Immature natural killer cell (primary cell): Measurements from ENCODE around the gene CEP72. TPM values are rescaled to one million over a fixed set of nuclear protein-coding genes. Genes with fewer than 3 reads are reported as not detected.

Experiments
- DNase-seq, 3 donors: peaks; one replicate each; pipeline ENCODE4 v3.0.0; 2022; ENCODE audit warnings: mixed read lengths in 1 of 3
- H3K27ac Mint-ChIP-seq, 6 donors: one replicate each; pipeline ENCODE4 v1.8.0; 2020; ENCODE audit warnings: mixed read lengths in 6 of 6, mild to moderate bottlenecking in 5 of 6, inconsistent platforms in 4 of 6, moderate library complexity in 3 of 6
- H3K27me3 Mint-ChIP-seq, 3 donors: one replicate each; pipeline ENCODE4 v1.8.0; 2020 to 2021; ENCODE audit warnings: low read depth in 3 of 3, mild to moderate bottlenecking in 3 of 3, mixed read lengths in 3 of 3, moderate library complexity in 3 of 3, inconsistent platforms in 1 of 3
- H3K36me3 Mint-ChIP-seq, 3 donors: one replicate each; pipeline ENCODE4 v1.8.0; 2020; ENCODE audit warnings: mixed read lengths in 3 of 3, inconsistent platforms in 2 of 3, mild to moderate bottlenecking in 2 of 3
- H3K4me1 Mint-ChIP-seq, 2 donors: one replicate each; pipeline ENCODE4 v1.8.0; 2020; ENCODE audit warnings: inconsistent platforms in 2 of 2, mild to moderate bottlenecking in 2 of 2, mixed read lengths in 2 of 2, moderate library complexity in 1 of 2
- H3K4me3 Mint-ChIP-seq, 5 donors: one replicate each; pipeline ENCODE4 v1.8.0; 2020; ENCODE audit warnings: mild to moderate bottlenecking in 5 of 5, mixed read lengths in 5 of 5, inconsistent platforms in 3 of 5, moderate library complexity in 3 of 5
- H3K9me3 Mint-ChIP-seq, 6 donors: one replicate each; pipeline ENCODE4 v1.8.0; 2020; ENCODE audit warnings: mild to moderate bottlenecking in 6 of 6, mixed read lengths in 6 of 6, inconsistent platforms in 4 of 6, moderate library complexity in 3 of 6
- polyA plus RNA-seq, 3 donors: library from polyadenylated mRNA; unstranded; fragments of 300-500 nt; fragmentation: Illumina TruSeq; gene quantifications; one replicate each; pipeline ENCODE4 v1.2.3, GENCODE V29; 2021

Gene CEP72, protein sequence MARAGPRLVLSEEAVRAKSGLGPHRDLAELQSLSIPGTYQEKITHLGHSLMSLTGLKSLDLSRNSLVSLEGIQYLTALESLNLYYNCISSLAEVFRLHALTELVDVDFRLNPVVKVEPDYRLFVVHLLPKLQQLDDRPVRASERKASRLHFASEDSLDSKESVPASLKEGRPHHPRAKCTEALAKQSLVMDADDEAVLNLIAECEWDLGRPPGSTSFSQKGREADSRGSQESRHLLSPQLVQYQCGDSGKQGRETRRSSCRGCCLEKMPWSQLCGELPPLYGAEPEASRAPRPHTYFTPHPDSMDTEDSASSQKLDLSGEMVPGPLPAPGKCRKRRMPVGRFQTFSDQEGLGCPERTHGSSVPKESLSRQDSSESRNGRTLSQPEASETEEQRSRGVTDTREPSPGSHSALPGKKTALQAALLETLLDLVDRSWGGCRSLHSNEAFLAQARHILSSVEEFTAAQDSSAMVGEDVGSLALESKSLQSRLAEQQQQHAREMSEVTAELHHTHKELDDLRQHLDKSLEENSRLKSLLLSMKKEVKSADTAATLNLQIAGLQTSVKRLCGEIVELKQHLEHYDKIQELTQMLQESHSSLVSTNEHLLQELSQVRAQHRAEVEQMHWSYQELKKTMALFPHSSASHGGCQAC
- polyA plus RNA-seq, result 1 to 10 TPM; 1.9 to 4.0 (median 2.5) TPM

DNA sequence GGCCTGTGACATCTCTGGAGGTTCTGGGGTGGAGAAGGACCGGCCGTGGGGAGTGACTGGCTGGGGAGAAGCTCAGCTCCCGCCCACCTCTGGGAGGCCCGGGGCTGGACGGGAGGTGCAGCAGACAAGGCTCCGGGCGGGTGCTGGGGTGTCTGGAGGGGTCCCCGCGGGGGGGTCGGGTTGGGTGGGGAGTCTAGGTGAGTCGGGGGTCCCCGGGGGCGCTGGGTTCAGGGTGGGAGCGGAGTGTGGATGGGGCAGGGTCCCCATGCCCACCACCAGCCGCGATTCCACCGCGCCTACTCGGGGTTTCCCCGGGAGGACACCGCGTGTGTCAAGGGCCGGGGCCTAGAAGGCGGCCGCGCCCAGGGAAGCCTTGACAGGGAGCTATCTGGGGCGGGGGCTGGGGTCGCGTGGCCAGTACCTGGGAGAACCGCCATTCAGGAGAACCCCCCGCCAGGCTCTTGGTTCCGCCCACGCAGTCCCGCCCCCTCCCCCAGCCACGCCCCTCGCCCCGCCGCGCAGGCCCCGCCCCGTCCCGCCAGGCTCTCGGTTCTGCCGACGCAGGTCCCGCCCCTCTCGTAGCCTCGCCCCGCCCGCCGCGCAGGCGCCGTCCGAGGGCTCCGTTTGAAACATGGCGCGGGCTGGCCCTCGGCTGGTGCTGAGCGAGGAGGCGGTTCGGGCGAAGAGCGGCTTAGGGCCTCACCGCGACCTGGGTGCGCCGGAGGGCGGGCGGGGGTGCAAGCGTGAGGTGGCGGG is at the start of gene CEP72:
TSS of gene CEP72 (plus strand) at position 610 of the 756 bp plus-strand sequence. CDS start at position 632, 22 bp downstream.
- peak within 1 kb of the TSS; percentile 84 to 98 (median 96) for H3K4me3 Mint-ChIP-seq

DNA sequence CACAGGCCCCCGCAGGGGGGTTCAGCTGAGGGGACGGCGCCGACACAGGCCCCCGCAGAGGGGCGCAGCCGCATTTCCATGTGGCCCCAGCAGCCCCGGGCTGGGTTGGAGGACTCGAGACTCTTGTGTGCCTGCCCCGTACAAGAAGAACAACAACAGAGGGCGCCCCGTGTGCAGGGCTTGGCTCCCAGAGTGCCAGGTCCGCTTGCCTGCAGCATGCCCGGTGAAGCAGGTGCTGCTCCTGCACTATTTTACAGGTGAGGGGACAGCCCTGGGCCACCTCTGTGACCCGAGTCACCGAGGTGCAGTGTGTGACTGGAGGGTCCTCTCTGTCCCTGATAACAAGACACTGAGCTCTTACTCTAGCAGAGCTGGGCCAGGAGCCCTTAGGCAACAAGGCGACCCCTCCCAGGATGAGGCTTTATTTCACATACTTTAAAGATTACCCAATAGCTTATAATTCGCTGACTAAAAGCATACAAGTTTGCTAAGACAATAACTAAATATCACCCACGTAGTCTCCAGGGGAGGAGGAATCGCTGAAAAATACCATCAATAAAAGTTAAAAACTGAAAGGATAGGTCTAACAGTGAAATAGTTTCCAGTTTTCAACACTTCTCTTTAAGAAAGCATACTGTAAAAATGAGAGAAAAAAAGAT is 46.2 kb upstream of the CEP72 start:
- Mint-ChIP-seq H3K36me3 (no peaks in the 10 kb centered on the region), H3K9me3 (no peaks in the 10 kb centered on the region), H3K27me3 (peaks cover 0 to 7% (median 4%) of the 10 kb centered on the region in 3 donors), H3K4me3 (no peak overlapping the region), H3K27ac (no peak overlapping the region), H3K4me1 (no peaks in the 10 kb centered on the region)
- no peak for DNase-seq

More for the DNA sequence above, at the start of gene CEP72:
- Mint-ChIP-seq H3K9me3 (no peaks in the 10 kb centered on the region), H3K27ac (peak within 1 kb of the TSS; percentile 79 to 93 (median 84)), H3K36me3 (peaks cover 0 to 9% (median 5%) of the 10 kb centered on the region in 3 donors), H3K27me3 (peaks cover 3 to 5% (median 4%) of the 10 kb centered on the region in 3 donors), H3K4me1 (peaks cover 27 to 42% of the 10 kb centered on the region in 2 donors)
- peak; percentile 85 to 90 (median 87) for DNase-seq

DNA sequence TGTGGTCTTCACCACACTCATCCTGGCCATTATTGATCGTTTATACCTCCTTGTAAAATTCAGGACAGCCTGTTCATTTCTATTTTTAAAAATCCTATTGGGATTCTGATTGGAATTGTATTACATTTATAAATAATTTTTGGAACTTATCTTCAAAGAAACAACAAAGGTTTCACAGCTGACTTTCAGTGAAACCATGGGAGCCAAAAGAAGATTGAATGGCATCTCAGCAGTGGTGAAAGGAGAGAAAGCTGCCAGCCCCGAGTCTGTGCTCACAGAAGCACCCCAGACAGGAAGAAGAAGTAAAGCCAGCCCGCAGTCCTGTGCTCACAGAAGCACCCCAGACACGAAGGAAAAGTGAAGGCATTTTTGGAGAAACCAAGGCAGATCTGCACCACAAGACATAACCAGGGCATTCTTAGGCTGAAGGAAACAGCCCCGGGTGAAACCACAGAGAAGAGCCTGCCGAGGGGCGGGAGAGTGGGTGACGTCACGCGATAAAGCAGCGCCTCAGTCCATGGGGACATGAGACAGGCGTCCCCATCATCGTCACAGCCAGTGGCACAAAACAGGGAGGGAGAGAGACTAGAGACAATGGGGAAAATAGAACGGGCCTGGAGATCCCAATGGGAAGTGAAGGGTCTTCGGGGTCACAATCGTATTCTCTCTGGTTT is 45.4 kb upstream of the CEP72 start:
- DNase-seq, result no peak
- peaks cover 0 to 7% (median 1%) of the 10 kb centered on the region in 3 donors for H3K27me3 Mint-ChIP-seq
- H3K9me3 Mint-ChIP-seq, result no peaks in the 10 kb centered on the region
- H3K36me3 Mint-ChIP-seq, result no peaks in the 10 kb centered on the region
- H3K4me3 Mint-ChIP-seq, result no peak overlapping the region
- no peak overlapping the region for H3K27ac Mint-ChIP-seq
- no peaks in the 10 kb centered on the region for H3K4me1 Mint-ChIP-seq

DNA sequence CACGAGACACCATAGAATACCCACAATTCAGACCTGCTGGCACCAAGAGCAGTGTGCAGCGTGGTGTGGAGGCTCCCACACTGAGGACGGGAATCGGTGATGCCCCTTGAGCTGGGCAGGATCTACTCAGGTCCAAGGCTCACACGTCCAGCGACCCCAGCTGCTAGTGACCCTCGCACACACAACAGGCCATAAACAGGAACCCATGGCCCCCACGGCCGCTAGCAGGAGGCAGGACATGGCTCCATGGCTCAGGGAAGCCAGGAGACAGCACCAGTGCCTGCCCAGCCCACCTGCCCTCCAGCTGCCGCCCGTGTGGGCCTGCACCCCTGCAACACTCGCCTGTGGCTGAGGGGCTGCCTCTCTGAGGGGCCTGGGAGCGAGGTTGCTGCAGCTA is 44.5 kb upstream of the CEP72 start:
- Mint-ChIP-seq H3K36me3 (no peaks in the 10 kb centered on the region), H3K4me1 (no peaks in the 10 kb centered on the region), H3K9me3 (no peaks in the 10 kb centered on the region), H3K27ac (no peak overlapping the region), H3K27me3 (peaks cover 2 to 7% (median 3%) of the 10 kb centered on the region in 3 donors), H3K4me3 (no peak overlapping the region)
- DNase-seq, result no peak

DNA sequence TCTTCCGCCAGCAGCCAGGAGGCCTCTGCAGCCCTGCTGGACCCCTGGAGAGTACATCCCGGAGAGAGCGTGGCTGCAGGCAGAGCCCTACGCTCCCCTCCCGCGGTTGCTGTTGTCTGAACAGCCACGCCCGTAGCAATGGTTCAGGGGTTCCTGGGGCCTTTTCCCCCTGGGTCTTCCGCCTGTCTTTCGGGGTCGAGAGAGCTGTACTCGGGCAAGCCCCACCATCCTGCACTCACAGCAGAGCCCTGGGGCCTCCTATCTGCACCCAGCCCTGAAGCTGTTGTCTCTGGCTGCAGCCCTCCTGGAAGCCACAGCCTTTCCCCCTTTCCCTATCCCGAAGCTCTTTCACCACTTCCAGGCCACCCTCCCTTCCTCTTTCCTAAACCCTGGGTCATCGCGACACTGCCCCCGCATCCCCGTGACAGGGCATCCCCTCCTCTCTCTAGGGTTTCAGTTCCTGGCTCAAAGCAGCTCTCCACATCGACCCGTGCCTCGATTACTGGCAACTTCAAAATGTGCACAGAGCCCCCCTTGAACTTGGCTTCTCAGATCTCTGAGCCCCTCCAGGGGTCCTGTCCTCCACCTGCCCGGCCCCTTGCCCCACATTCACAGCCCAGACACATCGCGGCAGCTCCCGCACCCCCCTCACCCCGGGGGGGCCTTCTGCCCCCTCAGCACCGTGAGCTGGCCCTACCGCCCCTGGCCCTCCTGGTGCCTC is 43.9 kb upstream of the CEP72 start:
- Mint-ChIP-seq H3K9me3 (no peaks in the 10 kb centered on the region), H3K4me3 (no peak overlapping the region), H3K27ac (no peak overlapping the region), H3K4me1 (no peaks in the 10 kb centered on the region), H3K36me3 (no peaks in the 10 kb centered on the region), H3K27me3 (peaks cover 2 to 7% (median 3%) of the 10 kb centered on the region in 3 donors)
- no peak for DNase-seq

DNA sequence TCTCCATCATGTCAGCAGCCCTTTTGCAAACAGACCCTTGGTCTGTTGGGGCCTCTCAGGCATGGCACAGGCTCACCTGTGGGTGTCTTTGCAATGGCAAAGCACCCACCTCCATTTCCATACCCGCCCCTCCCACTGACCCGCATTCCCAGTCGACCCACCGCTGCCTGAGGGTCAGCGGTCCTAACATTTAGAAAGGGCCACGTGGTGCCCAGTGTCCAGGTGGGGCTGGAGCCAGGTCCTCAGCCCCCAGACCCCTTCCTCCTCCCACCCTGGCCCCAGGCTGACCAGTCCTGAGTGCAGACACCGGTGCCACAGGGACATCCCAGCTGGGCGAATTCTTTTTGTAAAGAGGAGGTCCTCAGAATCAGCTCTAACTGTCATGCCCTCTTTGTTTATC is 43.3 kb upstream of the CEP72 start:
- no peak for DNase-seq

DNA sequence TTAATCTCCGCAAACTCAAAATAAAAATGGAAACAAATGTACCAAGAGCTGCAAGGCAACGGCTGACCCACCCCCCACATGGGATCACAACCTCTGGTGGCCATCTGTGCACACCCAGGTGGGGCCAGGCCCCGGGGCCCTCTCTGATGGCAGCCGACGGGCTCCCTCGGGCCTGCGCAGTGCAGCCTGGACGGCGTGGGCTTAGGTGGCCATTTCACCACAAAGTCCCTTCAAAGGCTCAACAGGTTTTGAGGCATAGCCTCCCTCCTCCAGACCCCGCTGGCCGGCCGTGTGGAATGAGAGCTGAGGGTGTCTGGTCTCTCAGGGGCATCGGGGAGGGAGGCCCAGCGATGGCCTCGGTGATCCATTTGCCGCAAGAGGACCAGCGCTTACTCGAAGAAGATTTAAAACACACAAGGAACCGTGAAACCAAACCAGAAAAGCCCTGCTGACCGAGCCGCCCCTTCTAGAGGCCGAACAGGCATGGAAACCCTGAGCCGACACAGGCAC is 42.7 kb upstream of the CEP72 start:
- no peaks in the 10 kb centered on the region for H3K36me3 Mint-ChIP-seq
- no peak for DNase-seq
- no peaks in the 10 kb centered on the region for H3K9me3 Mint-ChIP-seq
- H3K27ac Mint-ChIP-seq, result no peak overlapping the region
- H3K27me3 Mint-ChIP-seq, result peaks cover 2 to 9% (median 8%) of the 10 kb centered on the region in 3 donors
- no peaks in the 10 kb centered on the region for H3K4me1 Mint-ChIP-seq
- no peak overlapping the region for H3K4me3 Mint-ChIP-seq

More for the DNA sequence above, 43.3 kb upstream of the CEP72 start:
- no peaks in the 10 kb centered on the region for H3K4me1 Mint-ChIP-seq
- H3K36me3 Mint-ChIP-seq, result no peaks in the 10 kb centered on the region
- no peak overlapping the region for H3K27ac Mint-ChIP-seq
- no peaks in the 10 kb centered on the region for H3K9me3 Mint-ChIP-seq
- no peak overlapping the region for H3K4me3 Mint-ChIP-seq
- peaks cover 2 to 7% (median 5%) of the 10 kb centered on the region in 3 donors for H3K27me3 Mint-ChIP-seq

DNA sequence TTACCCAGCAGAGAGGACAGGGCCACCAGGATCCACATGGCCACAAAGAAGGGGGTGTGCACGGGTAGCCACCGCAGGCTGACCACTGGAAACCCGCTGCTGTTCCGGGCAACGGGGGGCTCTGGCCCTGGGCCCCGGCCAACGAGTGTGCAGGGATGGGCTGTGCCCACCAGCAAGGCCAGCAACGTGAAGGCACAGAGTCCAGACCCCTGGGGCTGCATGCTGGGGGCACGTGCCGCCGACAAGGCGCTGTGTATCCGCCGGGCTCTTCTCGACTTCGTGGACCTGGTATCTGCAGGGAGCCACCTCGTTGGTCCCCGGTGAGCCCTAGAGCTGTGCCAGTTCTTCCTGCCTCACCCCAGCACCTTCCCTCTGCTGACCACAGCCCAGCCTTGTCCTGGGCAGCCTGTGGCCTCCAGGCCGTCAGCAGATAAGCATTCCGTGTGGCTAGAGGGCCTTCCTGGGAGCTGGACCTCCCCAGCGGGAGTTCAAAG is 42.2 kb upstream of the CEP72 start:
- Mint-ChIP-seq H3K36me3 (no peaks in the 10 kb centered on the region), H3K27me3 (peaks cover 3 to 10% (median 8%) of the 10 kb centered on the region in 3 donors), H3K9me3 (no peaks in the 10 kb centered on the region), H3K4me3 (no peak overlapping the region), H3K4me1 (no peaks in the 10 kb centered on the region), H3K27ac (no peak overlapping the region)
- no peak for DNase-seq

DNA sequence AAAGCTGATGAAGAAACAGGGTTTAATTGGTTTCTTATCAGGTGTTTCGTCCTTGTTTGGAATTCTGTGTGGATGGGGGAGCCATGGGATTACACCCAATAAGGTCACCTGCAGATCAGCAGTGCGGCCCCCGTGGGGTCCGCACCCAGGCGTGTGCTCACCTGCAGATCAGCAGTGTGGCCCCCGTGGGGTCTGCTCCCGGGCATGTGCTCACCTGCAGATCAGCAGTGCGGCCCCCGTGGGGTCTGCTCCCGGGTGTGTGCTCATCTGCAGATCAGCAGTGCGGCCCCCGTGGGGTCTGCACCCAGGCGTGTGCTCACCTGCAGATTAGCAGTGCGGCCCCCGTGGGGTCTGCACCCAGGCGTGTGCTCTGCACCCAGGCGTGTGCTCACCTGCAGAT is 41.7 kb upstream of the CEP72 start:
- Mint-ChIP-seq H3K27ac (no peak overlapping the region), H3K27me3 (peaks cover 3 to 13% (median 10%) of the 10 kb centered on the region in 3 donors), H3K4me3 (no peak overlapping the region), H3K36me3 (no peaks in the 10 kb centered on the region), H3K4me1 (no peaks in the 10 kb centered on the region), H3K9me3 (peaks cover 0 to 4% (median 2%) of the 10 kb centered on the region in 6 donors)
- no peak for DNase-seq

DNA sequence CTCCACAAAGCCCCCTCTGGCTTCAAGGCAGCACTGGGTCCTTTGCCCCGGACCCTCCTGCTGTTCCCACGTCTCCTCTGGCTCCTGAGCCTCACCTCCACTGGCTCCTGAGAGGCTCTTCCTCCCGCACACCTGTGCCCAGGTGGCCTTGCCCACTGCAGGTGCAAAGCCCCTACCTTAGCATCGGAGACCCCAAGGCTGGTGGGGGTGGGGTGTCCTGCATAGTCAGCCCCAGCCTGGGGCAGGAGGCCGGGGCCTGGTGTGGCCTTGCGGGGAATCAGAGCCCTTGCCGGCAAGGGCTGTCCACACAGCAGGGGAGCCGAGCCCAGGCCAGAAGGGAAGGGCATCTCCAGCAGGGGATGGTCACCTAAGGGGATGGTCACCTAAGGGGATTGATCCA is 41.3 kb upstream of the CEP72 start:
- Mint-ChIP-seq H3K4me1 (no peaks in the 10 kb centered on the region), H3K4me3 (no peak overlapping the region), H3K9me3 (peaks cover 1 to 9% (median 5%) of the 10 kb centered on the region in 6 donors), H3K27ac (no peak overlapping the region), H3K27me3 (peaks cover 3 to 13% (median 12%) of the 10 kb centered on the region in 3 donors), H3K36me3 (no peaks in the 10 kb centered on the region)
- DNase-seq, result no peak

DNA sequence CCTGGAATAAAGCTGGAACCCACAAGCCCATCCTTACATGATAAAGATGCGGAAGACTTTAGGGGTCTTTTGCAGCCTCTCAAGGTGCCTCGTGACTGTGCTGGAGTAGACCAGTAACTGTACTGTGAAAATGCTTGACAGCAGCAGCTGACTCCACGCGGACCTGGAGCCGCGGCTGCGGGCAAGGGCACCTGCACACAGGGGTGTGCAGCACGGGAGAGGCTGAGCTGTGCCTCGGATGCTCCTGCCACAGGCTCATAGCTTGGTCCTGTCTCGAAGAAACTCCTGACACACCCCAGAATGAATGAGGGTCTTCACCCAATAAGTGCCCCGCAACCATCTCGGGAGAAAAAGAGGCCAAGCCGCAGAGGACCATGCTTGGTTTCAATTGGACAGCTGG is 40.3 kb upstream of the CEP72 start:
- Mint-ChIP-seq H3K27me3 (peaks cover 3 to 13% (median 11%) of the 10 kb centered on the region in 3 donors), H3K4me3 (no peak overlapping the region), H3K4me1 (no peaks in the 10 kb centered on the region), H3K36me3 (peaks cover 0 to 4% (median 0%) of the 10 kb centered on the region in 3 donors), H3K27ac (no peak overlapping the region), H3K9me3 (peaks cover 4 to 16% (median 10%) of the 10 kb centered on the region in 6 donors)
- DNase-seq, result no peak

DNA sequence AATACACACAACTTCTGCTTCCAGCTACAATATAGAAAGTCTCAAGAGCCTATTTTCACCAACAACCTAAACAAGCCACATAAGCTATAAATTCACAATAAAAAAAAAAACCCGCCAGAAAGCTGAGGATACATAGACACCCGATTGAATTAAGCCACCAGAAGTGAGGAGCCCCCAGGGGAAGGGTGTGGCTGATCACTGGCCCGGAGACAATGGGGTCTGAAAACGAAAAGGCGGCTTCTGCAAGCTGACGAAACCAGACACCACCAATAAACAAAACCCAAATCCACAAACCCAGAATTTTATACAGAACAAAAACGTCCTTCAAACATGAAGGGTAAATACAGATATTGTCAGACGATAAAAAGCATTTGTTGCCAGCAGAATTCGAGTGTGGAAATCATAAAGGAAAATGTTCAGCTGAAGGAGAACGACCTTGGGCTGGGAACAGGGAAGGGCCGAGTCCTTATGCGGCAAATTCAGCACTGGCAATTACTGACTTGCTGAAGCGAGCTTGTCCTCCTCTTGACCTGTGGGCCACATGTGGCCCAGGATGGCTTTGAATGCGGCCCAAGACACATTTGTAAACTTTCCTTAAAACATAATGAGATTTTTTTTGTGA is 39.6 kb upstream of the CEP72 start:
- Mint-ChIP-seq H3K36me3 (peaks cover 0 to 4% (median 0%) of the 10 kb centered on the region in 3 donors), H3K4me3 (no peak overlapping the region), H3K27me3 (peaks cover 3 to 11% (median 10%) of the 10 kb centered on the region in 3 donors), H3K27ac (no peak overlapping the region), H3K9me3 (peaks cover 4 to 17% (median 10%) of the 10 kb centered on the region in 6 donors), H3K4me1 (no peaks in the 10 kb centered on the region)
- no peak for DNase-seq
